ENCODE results near the gene LDB2.

GRCh38 chr4:16603178-16603577 lies 295.3 kb downstream of the LDB2 start:
- TF ChIP-seq CTCF (IDR thresholded peaks at IDR 0.05) (no peak), POLR2A (IDR thresholded peaks at IDR 0.05) (no peak)
